A549 (cell line): ENCODE results near the gene RASGRF1. TPM values are rescaled to one million over a fixed set of nuclear protein-coding genes. Genes with fewer than 3 reads are reported as not detected.

Source experiments
- ATAC-seq, 2 experiments: fragments of 200-7000 bp in 1 of 2; fragments of >200 bp in 1 of 2; cut with Nextera tagmentation in 1 of 2; cut with Tn5 transposase in 1 of 2; 3 replicates each; pipeline versions ENCODE4 v1.8.0 to v1.9.1; 2018 to 2020; ENCODE audit warnings: mild to moderate bottlenecking in 1 of 2, moderate library complexity in 1 of 2
- CTCF ChIA-PET: fragments of 300-600 bp; sonication (Branson Sonifier 250); formaldehyde crosslinking; extraction: SDS; loops from one replicate; lab custom pipeline; 2021; ENCODE audit warnings: antibody characterized with exemption, inconsistent platforms; lab: Yijun Ruan, JAX
- POLR2A ChIA-PET: fragments of 350-600 bp; formaldehyde crosslinking; extraction: SDS; loops from one replicate; lab custom pipeline; 2021; ENCODE audit warnings: antibody characterized with exemption, inconsistent platforms; lab: Yijun Ruan, JAX
- DNase-seq, 2 experiments: peaks; one replicate each; pipeline versions ENCODE4 v3.0.0 to v3.0.0-alpha.2; 2011 to 2016; ENCODE audit warnings: low read depth in 1 of 2, low spot score in 1 of 2
- FAIRE-seq: peaks from 2 replicates; lab custom pipeline; 2011; peaks lifted over from hg19 to GRCh38; lab: Jason Lieb, UNC
- H3K27ac ChIP-seq, 2 experiments: fragments of >200 bp; sonication (Bioruptor Twin); formaldehyde crosslinking; 3 replicates each; pipeline ENCODE4 v1.5.1; 2016 to 2017
- H3K4me1 ChIP-seq: fragments of >200 bp; sonication (Bioruptor Twin); formaldehyde crosslinking; 3 replicates; pipeline ENCODE4 v1.6.1; 2016
- H3K4me2 ChIP-seq: fragments of >200 bp; sonication (Bioruptor Twin); formaldehyde crosslinking; 3 replicates; pipeline ENCODE4 v1.6.1; 2016
- H3K4me3 ChIP-seq: fragments of >200 bp; sonication (Bioruptor Twin); formaldehyde crosslinking; 3 replicates; pipeline ENCODE4 v1.5.1; 2016
- H3K9me3 ChIP-seq: fragments of >200 bp; sonication (Bioruptor Twin); formaldehyde crosslinking; 3 replicates; pipeline ENCODE4 v1.6.1; 2016
- JUN ChIP-seq, 2 experiments: fragments of >200 bp; sonication (Bioruptor Twin); formaldehyde crosslinking; IDR thresholded peaks; 2 replicates in 1 of 2; 3 replicates in 1 of 2; pipeline ENCODE4 v1.6.1; 2016 to 2017
- NPAS2 ChIP-seq: fragments of 250-450 bp; sonication (Bioruptor Pico); IDR thresholded peaks from 2 replicates; pipeline ENCODE4 v1.8.0; 2022; ENCODE audit warnings: mild to moderate bottlenecking, moderate library complexity, borderline replicate concordance
- POLR2A ChIP-seq: IDR thresholded peaks from 2 replicates; pipeline ENCODE4 v1.6.1; 2012; ENCODE audit warnings: mild to moderate bottlenecking, low read length
- POLR2AphosphoS2 ChIP-seq: conservative IDR thresholded peaks from 2 replicates; pipeline ENCODE4 v1.6.1; 2012; ENCODE audit warnings: low read length, improper control_type of control experiment, inconsistent platforms
- RNF2 ChIP-seq: fragments of 200-600 bp; sonication (generic); IDR thresholded peaks from 2 replicates; pipeline ENCODE4 v1.6.1; 2016; ENCODE audit warnings: low read depth, mild to moderate bottlenecking, antibody characterized with exemption, moderate library complexity, borderline replicate concordance
- WGBS: methylation state at CpG from one replicate; pipeline ENCODE4 v1.1.6; 2017; ENCODE audit errors: missing lambda C conversion rate; 5-methylcytosine and 5-hydroxymethylcytosine counted together
- polyA plus RNA-seq, 4 experiments: library from polyadenylated mRNA; depleted of rRNA in 3 of 4; stranded (reverse); fragments of >200 nt; fragmentation: RNase III in 1 of 4; extraction: RNeasy Plus Mini Kit Qiagen cat#74134 plus additional on column Dnase treatment in 1 of 4; gene quantifications; 2 replicates in 3 of 4; 3 replicates in 1 of 4; pipeline ENCODE4 v1.2.3, GENCODE V29; 2011 to 2017
- TF ChIP-seq, protein P1 (sequence below): fragments of 150-350 bp; IDR thresholded peaks from 2 replicates; pipeline ENCODE4 v1.6.1; 2014; ENCODE audit warnings: low read depth, mild to moderate bottlenecking, low read length

The RASGRF1 gene
- polyA plus RNA-seq, 2 of the 4 experiments (the other 2 are of a cell fraction) = 0.13 to 0.21 TPM

DNA sequence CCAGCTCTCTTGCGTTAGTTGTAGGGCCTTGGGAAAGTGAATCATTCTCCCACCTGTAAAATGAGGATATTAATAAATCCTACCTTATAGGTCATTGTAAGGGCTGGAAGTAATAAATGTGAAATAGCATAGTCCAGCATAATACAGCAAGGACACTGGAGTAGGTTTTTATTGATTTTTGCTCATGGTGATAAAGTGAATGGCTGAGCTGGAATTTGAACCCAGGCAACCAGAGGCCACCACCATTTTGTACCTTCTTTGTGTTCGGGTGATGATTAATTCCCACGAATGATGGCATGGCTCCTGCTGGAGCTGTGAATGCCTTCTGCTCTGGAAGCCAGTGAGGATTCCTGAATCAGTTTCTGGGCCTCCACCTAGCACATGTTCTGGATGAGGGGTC, 177.6 kb downstream of the RASGRF1 start (continued):
- TF ChIP-seq, protein P1, sequence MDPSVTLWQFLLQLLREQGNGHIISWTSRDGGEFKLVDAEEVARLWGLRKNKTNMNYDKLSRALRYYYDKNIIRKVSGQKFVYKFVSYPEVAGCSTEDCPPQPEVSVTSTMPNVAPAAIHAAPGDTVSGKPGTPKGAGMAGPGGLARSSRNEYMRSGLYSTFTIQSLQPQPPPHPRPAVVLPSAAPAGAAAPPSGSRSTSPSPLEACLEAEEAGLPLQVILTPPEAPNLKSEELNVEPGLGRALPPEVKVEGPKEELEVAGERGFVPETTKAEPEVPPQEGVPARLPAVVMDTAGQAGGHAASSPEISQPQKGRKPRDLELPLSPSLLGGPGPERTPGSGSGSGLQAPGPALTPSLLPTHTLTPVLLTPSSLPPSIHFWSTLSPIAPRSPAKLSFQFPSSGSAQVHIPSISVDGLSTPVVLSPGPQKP = no peak

DNA sequence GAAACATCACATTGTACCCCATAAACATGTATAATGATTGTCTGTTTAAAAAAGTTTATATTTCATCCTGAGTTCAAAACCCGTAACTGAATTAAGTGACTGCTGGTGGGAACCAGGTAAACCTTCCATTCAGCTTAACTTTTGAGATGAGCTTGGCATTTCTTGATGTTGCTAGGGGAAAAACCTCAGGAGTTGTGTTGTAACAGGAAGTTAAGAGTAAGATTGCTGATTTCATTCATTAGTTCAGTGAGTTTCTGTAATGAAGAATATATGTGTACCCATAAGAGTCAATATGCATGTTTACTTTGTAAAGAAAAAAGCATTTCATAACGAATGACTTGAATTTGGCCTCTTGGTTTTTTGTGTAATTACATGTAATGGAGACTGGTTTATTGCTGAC, 178.3 kb downstream of the RASGRF1 start:
- DNase-seq (no peak), ATAC-seq (no peak), FAIRE-seq (peak; percentile 32)
- TF ChIP-seq NPAS2 (CRISPR knock-in tag) = no peak
- 86% methylated on average over 2 of the region's 2 CpGs for WGBS
- Histone ChIP-seq H3K9me3 (no peaks in the 10 kb centered on the region), H3K4me3 (no peak overlapping the region), H3K4me2 (no peak overlapping the region), H3K4me1 (peaks cover 13% of the 10 kb centered on the region; the same call in 2 of the 3 replicates), H3K27ac (no peak overlapping the region)
- POLR2A ChIA-PET = no interaction called here
- CTCF ChIA-PET = interaction anchor here (1.3 to 9.5 kb wide), 5 partner anchors 8 to 271 kb away, joined by 4 to 150 read pairs (median 19); no protein-coding TSS in a partner anchor

DNA sequence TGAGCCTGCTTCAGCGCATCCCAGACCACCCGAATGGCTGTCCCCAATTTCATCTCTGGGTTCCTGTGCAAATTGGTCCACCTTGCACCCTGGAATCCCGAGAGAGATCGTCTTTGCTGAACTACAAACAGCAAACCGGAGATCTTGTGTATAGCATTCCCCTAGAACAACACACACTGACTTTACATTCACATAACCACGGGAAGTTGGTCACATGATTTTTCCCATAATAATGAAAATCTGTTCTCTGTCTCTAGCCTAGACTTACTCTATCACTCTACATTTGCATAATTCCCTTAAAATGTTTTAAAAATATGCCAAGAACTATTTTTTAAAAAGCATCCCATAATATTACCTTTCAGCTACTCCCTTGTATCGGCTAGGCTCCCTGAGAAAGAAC, 180.3 kb downstream of the RASGRF1 start:
- ChIA-PET POLR2A (interaction anchor here (0.8 kb wide), 1 partner anchor 79 kb away, joined by 3 read pairs; no protein-coding TSS in a partner anchor), CTCF (interaction anchor here (0.5 to 9.5 kb wide), 31 partner anchors 11 to 405 kb away, joined by 3 to 150 read pairs (median 6); no protein-coding TSS in a partner anchor)
- ATAC-seq (no peak), DNase-seq (no peak), FAIRE-seq (no peak)
- H3K4me3 ChIP-seq = no peak overlapping the region
- H3K27ac ChIP-seq = no peak overlapping the region
- H3K4me2 ChIP-seq = no peak overlapping the region
- H3K9me3 ChIP-seq = no peaks in the 10 kb centered on the region
- H3K4me1 ChIP-seq = peaks cover 16% of the 10 kb centered on the region
- 85% methylated on average over 7 of the region's 7 CpGs for WGBS
- no peak for TF ChIP-seq POLR2A
- TF ChIP-seq JUN (IDR thresholded peaks at IDR 0.05) = 0 out of 5 replicates have a peak, but pooled peaks of 1 of the 2 experiments have one; percentile 22
- no peak for TF ChIP-seq RNF2
- no peak for TF ChIP-seq POLR2AphosphoS2

Other genes with a start within 250 kb of the RASGRF1 start
- gene MORF4L1, start 217.9 kb downstream of the RASGRF1 start, polyA plus RNA-seq (2011; rRNA removed) = 491 and 498 TPM in 2 replicates
- 914 to 927 TPM (median 924 TPM) in 3 replicates for gene MORF4L1, start 217.9 kb downstream of the RASGRF1 start, polyA plus RNA-seq (2017; fragmentation: RNase III; extraction: RNeasy Plus Mini Kit Qiagen cat#74134 plus additional on column Dnase treatment)
- 33.3 and 33.4 TPM in 2 replicates for gene CTSH, start 145.7 kb downstream of the RASGRF1 start, polyA plus RNA-seq (2011; rRNA removed)
- gene CTSH, start 145.7 kb downstream of the RASGRF1 start, polyA plus RNA-seq (2017; fragmentation: RNase III; extraction: RNeasy Plus Mini Kit Qiagen cat#74134 plus additional on column Dnase treatment) = 25.2 to 36.2 TPM (median 32.8 TPM) in 3 replicates
- not detected in 2 replicates for gene ANKRD34C, start 191.9 kb upstream of the RASGRF1 start, polyA plus RNA-seq (2011; rRNA removed)
- gene ANKRD34C, start 191.9 kb upstream of the RASGRF1 start, polyA plus RNA-seq (2017; fragmentation: RNase III; extraction: RNeasy Plus Mini Kit Qiagen cat#74134 plus additional on column Dnase treatment) = not detected in 3 replicates
- 202 and 220 TPM in 2 replicates for gene TMED3, start 220.3 kb upstream of the RASGRF1 start, polyA plus RNA-seq (2011; rRNA removed)
- gene TMED3, start 220.3 kb upstream of the RASGRF1 start, polyA plus RNA-seq (2017; fragmentation: RNase III; extraction: RNeasy Plus Mini Kit Qiagen cat#74134 plus additional on column Dnase treatment) = 144 to 149 TPM (median 149 TPM) in 3 replicates